ENCODE results near the gene TEAD1. TPM values are rescaled to one million over a fixed set of nuclear protein-coding genes. Genes with fewer than 3 reads are reported as not detected.
A peak's percentile ranks its signal among the peaks of the same experiment; 100 is the strongest.

TEAD1 gene
- total RNA-seq, 1 donor from 2014 or later, result 88.8 TPM

DNA sequence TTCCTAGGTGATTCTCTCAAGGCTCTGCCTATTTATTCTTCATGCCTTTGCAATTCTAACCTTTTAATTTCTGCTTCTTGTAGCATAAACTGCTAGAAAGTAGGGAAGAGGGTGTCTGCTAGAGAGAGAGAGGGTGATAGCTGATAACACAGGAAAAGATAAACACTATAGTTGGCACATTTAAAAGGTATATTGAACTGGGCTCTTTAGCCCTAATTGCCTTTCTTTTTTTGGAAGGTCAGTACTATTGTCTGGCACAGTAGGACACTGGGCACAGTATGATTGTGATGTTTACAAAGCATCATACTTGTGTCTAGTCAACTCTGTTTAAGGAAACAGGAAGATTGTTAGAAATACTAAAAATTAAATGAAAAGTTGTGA, 33.3 kb downstream of the TEAD1 start:
- DNase-seq (ENCODE audit: low spot score), result no peak

DNA sequence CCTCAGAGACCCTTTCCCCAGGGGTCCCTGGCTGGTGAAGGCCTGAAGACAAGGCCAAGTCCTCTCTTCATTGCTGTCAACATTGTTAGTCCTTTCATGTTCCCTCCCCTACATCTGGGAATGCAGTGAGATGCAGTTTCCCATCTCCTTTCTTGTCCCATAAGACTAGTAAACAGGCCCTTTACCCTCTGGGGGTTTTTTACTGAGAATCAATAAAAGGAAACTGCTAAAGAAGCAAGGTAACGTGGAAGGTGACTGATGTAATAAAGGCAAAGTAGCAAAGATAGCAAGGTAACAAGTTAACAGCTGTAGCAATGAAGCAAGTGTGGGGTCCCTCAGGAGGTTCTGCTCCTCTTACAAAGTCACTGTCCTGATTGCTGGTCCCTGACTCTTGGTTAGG, 37.3 kb downstream of the TEAD1 start:
- no peak for DNase-seq (ENCODE audit: low spot score)

- DNase-seq (ENCODE audit: low spot score), result no peak
These were observed 37.9 kb downstream of the TEAD1 start for GRCh38 chr11:12712132-12712531.

- no peak for DNase-seq (ENCODE audit: low spot score)
These were observed 40.9 kb downstream of the TEAD1 start for GRCh38 chr11:12715131-12715530.

DNA sequence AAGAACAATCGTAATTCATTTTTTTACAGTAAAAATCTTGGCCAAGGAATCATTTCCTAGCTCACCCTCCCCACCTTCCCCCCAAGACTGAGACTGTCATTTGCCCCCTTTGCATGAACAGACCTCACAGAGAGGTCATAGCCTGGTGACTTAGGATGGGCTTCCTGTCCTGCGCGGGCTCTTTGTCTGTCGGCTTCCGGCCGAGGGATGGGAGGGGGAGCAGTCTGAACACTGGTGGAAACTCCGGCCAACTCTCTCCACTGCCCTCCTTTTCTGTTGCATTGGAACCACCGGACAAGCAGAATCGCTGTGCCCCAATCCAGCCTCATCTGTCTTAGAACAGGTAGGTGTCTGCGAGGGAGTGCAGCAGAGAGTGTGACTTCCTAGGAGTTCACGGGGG, 41.7 kb downstream of the TEAD1 start:
- no peak for DNase-seq (ENCODE audit: low spot score)

DNA sequence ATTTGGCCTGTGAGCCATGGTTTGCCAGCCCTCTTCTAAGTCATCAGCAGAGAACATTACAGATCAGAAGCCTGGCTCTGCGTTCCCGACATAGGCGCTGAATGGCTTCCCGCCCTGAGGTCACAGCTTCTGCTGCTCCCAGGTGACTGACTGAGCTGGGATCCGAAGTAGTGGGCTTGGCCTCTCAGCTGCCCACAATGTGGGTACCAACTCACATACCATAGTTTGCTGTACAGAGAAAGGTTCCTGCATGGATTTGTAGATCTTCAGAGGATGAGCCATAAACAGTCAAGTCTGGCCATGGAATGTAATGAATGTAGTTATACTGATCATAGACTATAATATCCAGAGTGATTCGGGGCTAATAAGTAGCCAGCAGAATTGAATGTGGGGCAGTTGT, 42.6 kb downstream of the TEAD1 start:
- no peak for DNase-seq (ENCODE audit: low spot score)

- DNase-seq (ENCODE audit: low spot score), result no peak
These were observed 43.6 kb downstream of the TEAD1 start for GRCh38 chr11:12717851-12718291.

DNA sequence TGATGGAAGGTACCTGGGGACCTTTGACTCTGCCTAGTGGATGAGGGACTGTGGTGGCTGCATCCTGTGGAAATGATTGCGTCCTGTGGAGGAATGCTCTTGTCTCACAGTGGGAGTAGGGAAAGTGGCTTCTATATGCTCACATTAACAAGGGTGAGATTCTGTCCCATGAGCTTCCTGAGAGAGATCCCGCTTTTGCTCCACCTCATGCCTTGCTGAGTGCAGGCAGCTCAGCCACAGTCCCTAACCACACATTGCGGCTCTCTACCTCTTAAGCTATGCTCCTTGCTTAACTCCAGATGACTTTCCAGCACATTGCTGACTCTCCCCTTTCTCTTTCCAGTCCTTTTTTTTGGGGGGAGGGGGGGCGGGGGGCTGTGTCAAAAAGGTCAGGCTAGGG, 45.0 kb downstream of the TEAD1 start:
- no peak for DNase-seq (ENCODE audit: low spot score)

DNA sequence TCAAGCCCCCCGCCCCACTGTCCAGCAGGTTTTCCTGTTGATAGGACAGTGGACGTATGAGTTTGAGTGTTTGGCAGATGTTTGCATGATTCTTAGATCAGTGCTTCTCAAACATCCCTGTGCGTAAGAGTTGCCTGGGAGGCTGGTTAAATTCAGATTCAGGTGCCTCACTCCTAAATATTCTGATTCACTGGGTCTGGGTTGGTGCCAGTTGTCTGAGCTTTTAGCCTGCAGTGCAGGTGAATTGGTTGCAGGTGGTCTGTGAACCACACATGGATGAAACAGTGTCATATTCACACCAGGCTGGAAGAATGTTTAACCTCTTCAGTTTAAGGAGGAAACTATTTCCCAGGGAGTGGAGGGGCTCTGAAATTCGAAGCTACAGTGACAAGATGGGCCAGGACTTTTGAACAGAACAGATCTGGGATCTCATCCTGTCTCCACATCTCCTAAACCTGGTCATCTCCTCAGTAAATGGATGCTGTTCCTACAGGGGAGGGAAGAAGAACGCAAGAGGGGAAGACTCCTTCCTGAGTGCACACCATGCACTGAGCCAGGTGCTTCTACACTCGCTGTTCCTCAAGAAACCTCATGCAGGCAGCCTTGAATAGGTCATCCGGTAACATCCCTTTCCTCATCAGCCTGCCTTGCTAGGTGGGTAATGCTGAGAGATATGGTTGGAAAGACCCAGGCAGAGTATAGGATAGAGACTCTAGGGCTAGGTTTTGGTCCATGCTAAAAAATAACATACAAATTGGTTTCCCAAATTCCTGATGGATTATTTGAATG, 47.8 kb downstream of the TEAD1 start:
- DNase-seq (ENCODE audit: low spot score), result no peak

DNA sequence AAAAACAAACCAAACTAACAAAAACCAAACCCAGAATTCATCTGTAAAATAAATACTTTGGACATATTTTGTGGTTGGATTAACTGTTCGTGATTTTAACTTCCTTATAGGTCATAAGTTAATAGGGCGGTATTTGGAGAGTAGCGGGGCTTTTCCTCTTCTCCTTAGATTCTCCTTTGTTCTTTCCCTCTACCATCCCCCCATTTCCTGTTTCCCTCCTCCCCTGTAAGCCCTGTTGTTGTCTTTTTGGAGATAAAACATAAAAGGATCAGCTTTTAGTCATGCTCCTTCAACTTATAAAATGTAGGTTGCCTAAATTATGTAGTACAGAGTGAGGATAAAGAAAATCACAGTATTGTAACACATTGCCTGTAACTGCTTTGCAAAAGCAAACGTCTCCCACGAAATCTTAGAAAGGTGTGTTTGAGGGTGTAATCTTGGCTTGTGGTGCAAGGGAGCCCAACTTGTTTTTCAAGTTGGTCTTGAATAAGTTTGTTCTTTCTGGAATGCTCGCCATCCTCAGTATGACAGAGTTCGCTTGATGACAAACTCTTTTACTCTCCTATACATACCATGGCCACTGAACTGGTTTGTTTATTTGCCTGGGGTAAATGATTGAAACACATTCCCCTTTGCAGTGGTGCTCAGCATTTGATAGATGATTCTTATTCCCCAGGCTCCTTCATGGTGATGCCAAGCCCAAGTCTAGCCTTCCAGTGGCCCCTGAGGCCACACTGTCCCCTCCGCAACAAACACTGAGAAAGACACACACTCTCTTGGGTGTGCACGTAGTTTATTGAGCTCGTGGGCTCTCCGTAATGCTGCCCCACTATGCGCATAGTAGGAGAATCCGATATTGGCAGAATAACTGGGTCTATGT, 49.4 kb downstream of the TEAD1 start:
- DNase-seq (ENCODE audit: low spot score), result peak; percentile 39

GRCh38 chr11:12724301-12725054, 50.3 kb downstream of the TEAD1 start:
- peak; percentile 88 for DNase-seq (ENCODE audit: low spot score)

DNA sequence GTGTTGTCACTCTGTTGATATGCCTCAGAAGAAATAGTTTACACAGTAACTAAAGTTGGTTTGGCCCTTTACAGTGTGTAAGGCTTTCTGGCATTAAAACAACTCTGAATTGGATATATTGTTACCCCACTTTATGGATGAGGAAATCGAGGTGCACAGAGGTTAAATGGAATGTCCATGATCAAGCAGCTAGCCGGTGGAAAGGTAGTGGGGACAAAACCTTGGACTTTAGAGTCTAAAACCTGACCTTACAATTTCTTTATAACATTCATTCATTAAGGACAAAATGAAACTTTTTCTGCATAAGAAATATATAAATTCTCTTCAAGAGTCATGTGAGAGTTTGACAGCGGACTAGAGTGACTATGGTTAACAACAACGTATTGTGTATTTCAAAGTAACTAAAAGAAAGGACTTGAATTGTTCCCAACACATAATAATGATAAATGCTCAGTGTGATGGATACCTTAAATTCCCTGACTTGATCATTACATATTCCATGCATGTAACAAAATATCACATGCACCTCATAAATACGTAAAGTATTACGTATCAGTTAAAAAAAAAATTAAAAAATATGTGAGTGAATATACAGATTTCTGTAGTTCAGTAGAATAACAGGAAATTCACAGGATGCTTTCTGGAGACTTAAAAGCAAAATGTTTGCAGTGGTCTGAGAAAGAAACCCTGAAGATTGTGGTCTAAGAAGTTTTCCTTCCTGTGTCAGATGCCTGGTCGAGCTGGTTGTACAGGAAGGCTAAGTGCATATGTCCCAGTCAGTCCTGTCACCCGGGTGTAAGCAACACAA, 51.0 kb downstream of the TEAD1 start:
- DNase-seq (ENCODE audit: low spot score), result no peak

GRCh38 chr11:12725863-12726682, 51.9 kb downstream of the TEAD1 start:
- no peak for DNase-seq (ENCODE audit: low spot score)

- DNase-seq (ENCODE audit: low spot score), result no peak
These were observed 53.5 kb downstream of the TEAD1 start for GRCh38 chr11:12727563-12728211.

DNA sequence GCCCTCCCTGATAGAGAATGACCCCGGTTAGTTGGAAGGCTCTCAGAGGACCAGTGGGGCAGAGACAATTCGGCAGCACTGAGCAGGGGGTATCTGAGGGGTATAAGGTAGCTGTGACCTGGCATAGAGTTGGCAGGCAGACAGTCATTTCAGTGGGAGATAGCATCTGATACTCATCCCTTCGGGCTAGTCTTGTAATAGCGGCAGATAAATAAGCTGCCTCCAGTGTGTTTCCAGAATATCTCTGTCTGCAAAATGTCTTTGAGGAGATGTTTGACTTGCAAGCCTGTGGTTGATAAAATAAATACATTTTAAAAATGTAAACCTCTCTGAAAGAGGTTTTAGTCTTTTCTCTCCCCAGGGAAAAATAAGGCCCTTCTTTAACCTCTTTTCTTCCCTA, 54.2 kb downstream of the TEAD1 start:
- DNase-seq (ENCODE audit: low spot score), result no peak

DNA sequence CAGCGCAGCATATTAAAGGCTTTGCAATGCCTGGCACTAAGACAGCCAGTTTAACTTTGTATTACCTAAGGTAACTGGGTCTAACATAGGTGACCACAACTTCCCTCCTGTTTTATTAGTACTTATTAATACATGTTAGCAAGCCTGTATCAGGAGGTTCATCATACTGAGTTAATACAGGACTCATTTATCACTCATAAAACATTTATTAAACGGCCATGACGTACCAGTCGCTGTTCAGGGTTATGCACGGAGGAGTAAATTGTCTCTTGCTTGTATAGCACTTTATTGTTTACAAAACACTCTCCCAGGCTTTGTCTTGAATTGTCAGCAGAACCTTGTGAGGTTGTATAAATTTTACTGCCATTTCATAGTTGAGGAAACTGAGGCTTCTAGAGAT, 55.7 kb downstream of the TEAD1 start:
- no peak for DNase-seq (ENCODE audit: low spot score)

- no peak for DNase-seq (ENCODE audit: low spot score)
These were observed 57.7 kb downstream of the TEAD1 start for GRCh38 chr11:12731841-12732336.

- no peak for DNase-seq (ENCODE audit: low spot score)
These were observed 58.9 kb downstream of the TEAD1 start for GRCh38 chr11:12733091-12733490.

DNA sequence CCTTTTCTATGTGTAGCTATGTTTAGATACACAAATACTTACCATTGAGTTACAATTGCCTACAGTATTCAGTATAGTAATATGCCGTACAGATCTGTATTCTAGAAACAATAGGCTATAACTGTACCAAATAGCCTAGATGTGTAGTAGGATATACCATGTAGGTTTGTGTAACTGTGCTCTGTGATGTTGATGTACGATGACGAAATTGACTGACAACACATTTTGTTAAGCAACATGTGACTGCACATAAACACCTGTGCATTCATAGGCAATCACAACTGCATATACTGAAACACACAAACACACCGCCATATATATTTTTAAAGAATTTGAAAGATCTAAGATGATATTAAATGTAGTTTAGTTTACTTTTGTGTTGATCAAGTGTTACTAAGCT, 60.4 kb downstream of the TEAD1 start:
- no peak for DNase-seq (ENCODE audit: low spot score)

DNA sequence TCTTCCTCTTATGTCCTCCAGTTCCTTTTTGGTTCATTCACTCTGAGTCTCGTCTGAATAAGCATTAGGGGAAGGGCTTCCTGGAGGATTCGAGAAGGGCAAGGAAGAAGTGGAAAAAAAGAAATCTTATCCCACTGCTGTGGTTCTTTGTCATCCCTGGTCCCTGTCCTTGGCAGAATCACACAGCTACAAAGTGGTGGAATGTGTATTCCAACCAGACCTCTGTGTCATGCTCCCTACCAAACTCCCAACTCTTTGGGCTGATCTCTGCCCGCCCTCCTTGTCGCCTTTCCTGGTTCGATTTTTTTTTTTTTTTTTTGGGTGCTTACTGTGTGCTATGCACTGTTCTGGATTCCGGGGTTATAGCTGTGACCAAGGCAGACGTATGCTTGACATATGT, 61.0 kb downstream of the TEAD1 start:
- DNase-seq (ENCODE audit: low spot score), result no peak

All from mucosa of gallbladder (tissue), 1 donor.